Stimulated activated naive CD8-positive, alpha-beta T cell treated with anti-CD3 and anti-CD28 coated beads, Interleukin-15, amount 100 ng/mL, for 72 hours (primary cell): Measurements from ENCODE around the gene ARFGEF2.

Experiments
- ATAC-seq: fragments of 150-1000 bp; cut with Tn5 transposase; 2 replicates; pipeline ENCODE4 v1.10.0; 2021; ENCODE audit warnings: mild to moderate bottlenecking, moderate library complexity
- DNase-seq, 2 donors: peaks; one replicate each; pipeline ENCODE4 v3.0.0; 2021 to 2022
- H3K27ac Mint-ChIP-seq, 2 donors: one replicate each; pipeline ENCODE4 v1.8.0; 2022; ENCODE audit warnings: mild to moderate bottlenecking in 2 of 2, mixed read lengths in 2 of 2, moderate library complexity in 2 of 2
- H3K27me3 Mint-ChIP-seq: one replicate; pipeline ENCODE4 v1.8.0; 2022; ENCODE audit warnings: mixed read lengths
- H3K4me1 Mint-ChIP-seq: one replicate; pipeline ENCODE4 v1.8.0; 2022; ENCODE audit warnings: mild to moderate bottlenecking, mixed read lengths
- H3K4me3 Mint-ChIP-seq, 2 donors: one replicate each; pipeline ENCODE4 v1.8.0; 2022; ENCODE audit warnings: mild to moderate bottlenecking in 2 of 2, mixed read lengths in 2 of 2, moderate library complexity in 1 of 2
- H3K9me3 Mint-ChIP-seq, 2 donors: one replicate each; pipeline ENCODE4 v1.8.0; 2022; ENCODE audit warnings: mixed read lengths in 2 of 2

Gene ARFGEF2

GRCh38 chr20:48951646-48952045 lies 30.1 kb downstream of the ARFGEF2 start:
- Mint-ChIP-seq H3K4me1 (no peaks in the 10 kb centered on the region), H3K27ac (no peak overlapping the region), H3K4me3 (no peak overlapping the region), H3K27me3 (no peaks in the 10 kb centered on the region), H3K9me3 (no peaks in the 10 kb centered on the region)
- DNase-seq (no peak), ATAC-seq (no peak)

- H3K27me3 Mint-ChIP-seq: no peaks in the 10 kb centered on the region
Observed at GRCh38 chr20:48952656-48953055, 31.1 kb downstream of the ARFGEF2 start.

GRCh38 chr20:48953653-48954052 lies 32.1 kb downstream of the ARFGEF2 start:
- ATAC-seq: no peak
- no peaks in the 10 kb centered on the region for H3K4me1 Mint-ChIP-seq
- H3K27me3 Mint-ChIP-seq: no peaks in the 10 kb centered on the region
- no peak for DNase-seq
- no peak overlapping the region for H3K4me3 Mint-ChIP-seq
- H3K9me3 Mint-ChIP-seq: no peaks in the 10 kb centered on the region
- peak overlapping the region in 1 of 2 donors; percentile 50 for H3K27ac Mint-ChIP-seq

More at GRCh38 chr20:48952656-48953055, 31.1 kb downstream of the ARFGEF2 start:
- DNase-seq (no peak), ATAC-seq (no peak)
- no peaks in the 10 kb centered on the region for H3K4me1 Mint-ChIP-seq
- H3K9me3 Mint-ChIP-seq: no peaks in the 10 kb centered on the region
- no peak overlapping the region for H3K4me3 Mint-ChIP-seq
- no peak overlapping the region for H3K27ac Mint-ChIP-seq

GRCh38 chr20:48956052-48956451 lies 34.5 kb downstream of the ARFGEF2 start:
- no peaks in the 10 kb centered on the region for H3K27me3 Mint-ChIP-seq
- ATAC-seq (no peak), DNase-seq (no peak)
- no peaks in the 10 kb centered on the region for H3K4me1 Mint-ChIP-seq
- H3K27ac Mint-ChIP-seq: no peak overlapping the region
- H3K4me3 Mint-ChIP-seq: no peak overlapping the region
- no peaks in the 10 kb centered on the region for H3K9me3 Mint-ChIP-seq

- H3K4me1 Mint-ChIP-seq: no peaks in the 10 kb centered on the region
- DNase-seq (no peak), ATAC-seq (no peak)
- H3K9me3 Mint-ChIP-seq: no peaks in the 10 kb centered on the region
- H3K4me3 Mint-ChIP-seq: no peak overlapping the region
- H3K27me3 Mint-ChIP-seq: no peaks in the 10 kb centered on the region
- H3K27ac Mint-ChIP-seq: no peak overlapping the region
Observed at GRCh38 chr20:48957053-48957481, 35.6 kb downstream of the ARFGEF2 start.

GRCh38 chr20:48957533-48957932 lies 36.0 kb downstream of the ARFGEF2 start:
- no peak overlapping the region for H3K27ac Mint-ChIP-seq
- H3K9me3 Mint-ChIP-seq: no peaks in the 10 kb centered on the region
- H3K4me1 Mint-ChIP-seq: no peaks in the 10 kb centered on the region
- no peak overlapping the region for H3K4me3 Mint-ChIP-seq
- ATAC-seq (no peak), DNase-seq (no peak)
- H3K27me3 Mint-ChIP-seq: no peaks in the 10 kb centered on the region

GRCh38 chr20:48958743-48959142 lies 37.2 kb downstream of the ARFGEF2 start:
- Mint-ChIP-seq H3K27ac (peak overlapping the region in 1 of 2 donors; percentile 19), H3K4me1 (no peaks in the 10 kb centered on the region), H3K27me3 (no peaks in the 10 kb centered on the region), H3K9me3 (no peaks in the 10 kb centered on the region), H3K4me3 (no peak overlapping the region)
- ATAC-seq: no peak
- no peak for DNase-seq

GRCh38 chr20:48959899-48960550 lies 38.5 kb downstream of the ARFGEF2 start:
- no peak overlapping the region for H3K4me3 Mint-ChIP-seq
- no peaks in the 10 kb centered on the region for H3K4me1 Mint-ChIP-seq
- DNase-seq (no peak), ATAC-seq (peak; percentile 73)
- H3K27me3 Mint-ChIP-seq: no peaks in the 10 kb centered on the region
- H3K27ac Mint-ChIP-seq: no peak overlapping the region
- H3K9me3 Mint-ChIP-seq: no peaks in the 10 kb centered on the region

GRCh38 chr20:48962421-48962820 lies 40.9 kb downstream of the ARFGEF2 start:
- ATAC-seq (no peak), DNase-seq (no peak)
- no peaks in the 10 kb centered on the region for H3K27me3 Mint-ChIP-seq
- no peak overlapping the region for H3K27ac Mint-ChIP-seq
- H3K4me1 Mint-ChIP-seq: no peaks in the 10 kb centered on the region
- H3K4me3 Mint-ChIP-seq: no peak overlapping the region
- no peaks in the 10 kb centered on the region for H3K9me3 Mint-ChIP-seq

GRCh38 chr20:48962976-48963771 lies 41.7 kb downstream of the ARFGEF2 start:
- DNase-seq: no peak
- H3K4me1 Mint-ChIP-seq: no peaks in the 10 kb centered on the region
- ATAC-seq: no peak
- no peaks in the 10 kb centered on the region for H3K9me3 Mint-ChIP-seq
- H3K27me3 Mint-ChIP-seq: no peaks in the 10 kb centered on the region
- H3K27ac Mint-ChIP-seq: peak overlapping the region in 1 of 2 donors; percentile 16
- no peak overlapping the region for H3K4me3 Mint-ChIP-seq

- DNase-seq (no peak), ATAC-seq (no peak)
- H3K27ac Mint-ChIP-seq: peak overlapping the region; percentile 49 to 66
- H3K9me3 Mint-ChIP-seq: no peaks in the 10 kb centered on the region
- no peak overlapping the region for H3K4me3 Mint-ChIP-seq
- H3K4me1 Mint-ChIP-seq: no peaks in the 10 kb centered on the region
- no peaks in the 10 kb centered on the region for H3K27me3 Mint-ChIP-seq
Observed at GRCh38 chr20:48965189-48965910, 43.8 kb downstream of the ARFGEF2 start.

GRCh38 chr20:48970681-48971365 lies 49.3 kb downstream of the ARFGEF2 start:
- no peak for ATAC-seq
- H3K27me3 Mint-ChIP-seq: no peaks in the 10 kb centered on the region
- DNase-seq: no peak
- no peak overlapping the region for H3K4me3 Mint-ChIP-seq
- no peak overlapping the region for H3K27ac Mint-ChIP-seq
- no peaks in the 10 kb centered on the region for H3K9me3 Mint-ChIP-seq
- H3K4me1 Mint-ChIP-seq: no peaks in the 10 kb centered on the region

GRCh38 chr20:48971956-48972355 lies 50.4 kb downstream of the ARFGEF2 start:
- ATAC-seq (no peak), DNase-seq (no peak)
- Mint-ChIP-seq H3K4me1 (no peaks in the 10 kb centered on the region), H3K27me3 (no peaks in the 10 kb centered on the region), H3K9me3 (no peaks in the 10 kb centered on the region), H3K27ac (no peak overlapping the region), H3K4me3 (no peak overlapping the region)

- Mint-ChIP-seq H3K9me3 (no peaks in the 10 kb centered on the region), H3K4me1 (no peaks in the 10 kb centered on the region), H3K27ac (no peak overlapping the region), H3K27me3 (no peaks in the 10 kb centered on the region), H3K4me3 (no peak overlapping the region)
- DNase-seq (no peak), ATAC-seq (no peak)
Observed at GRCh38 chr20:48972816-48973215, 51.3 kb downstream of the ARFGEF2 start.

GRCh38 chr20:48975955-48976354 lies 54.4 kb downstream of the ARFGEF2 start:
- Mint-ChIP-seq H3K9me3 (no peaks in the 10 kb centered on the region), H3K4me3 (no peak overlapping the region), H3K27me3 (no peaks in the 10 kb centered on the region), H3K27ac (no peak overlapping the region), H3K4me1 (peaks cover 6% of the 10 kb centered on the region)
- DNase-seq (no peak), ATAC-seq (no peak)
